WERI-Rb-1 (cell line): Measurements from ENCODE around the gene SLC25A39.
A peak's percentile ranks its signal among the peaks of the same experiment; 100 is the strongest.
"Not testable (repeated sequence)": the region's sequence is repeated elsewhere in the genome, so short reads cannot be mapped to it uniquely, and the experiment has no call there.

Experiments used
- DNase-seq: peaks from one replicate; pipeline ENCODE4 v3.0.0-alpha.2; 2020
- H3K27ac ChIP-seq: fragments of 250-450 bp; sonication (Bioruptor Pico); 2 replicates; pipeline ENCODE4 v1.5.1; 2020; ENCODE audit warnings: mild to moderate bottlenecking, moderate library complexity
- H3K27me3 ChIP-seq: fragments of 250-450 bp; sonication (Bioruptor Pico); 2 replicates; pipeline ENCODE4 v1.5.1; 2021; ENCODE audit warnings: mild to moderate bottlenecking, low read depth, moderate library complexity; ENCODE audit not compliant: insufficient read depth, severe bottlenecking
- H3K36me3 ChIP-seq: fragments of 250-450 bp; sonication (Bioruptor Pico); 2 replicates; pipeline ENCODE4 v1.5.1; 2020; ENCODE audit warnings: mild to moderate bottlenecking, moderate library complexity
- H3K4me3 ChIP-seq: 2 replicates; pipeline ENCODE4 v1.5.1; 2011; ENCODE audit warnings: low read depth, mild to moderate bottlenecking, control low read depth, low read length
- H3K9me3 ChIP-seq: fragments of 250-450 bp; sonication (Bioruptor Pico); 2 replicates; pipeline ENCODE4 v1.5.1; 2021; ENCODE audit warnings: mild to moderate bottlenecking, moderate library complexity; ENCODE audit not compliant: severe bottlenecking
- CTCF ChIP-seq: IDR thresholded peaks from 2 replicates; pipeline ENCODE4 v1.5.1; 2011; ENCODE audit warnings: low read depth, mild to moderate bottlenecking, control low read depth, inconsistent platforms, low read length

Gene SLC25A39

GRCh38 chr17:44324571-44325275 lies at the start of gene SLC25A39:
SLC25A39 (minus strand) TSS chr17:44324823; CDS start chr17:44323562, 1,261 bp downstream.
- TF ChIP-seq CTCF, result no peak
- Histone ChIP-seq H3K4me3 (peak within 1 kb of the TSS; percentile 91), H3K27me3 (no peaks in the 10 kb centered on the region), H3K27ac (peak within 1 kb of the TSS; percentile 87), H3K9me3 (peaks cover 8% of the 10 kb centered on the region), H3K36me3 (peaks cover 35% of the 10 kb centered on the region)
- peak; percentile 96 for DNase-seq

- no peaks in the 10 kb centered on the region for H3K36me3 ChIP-seq
- no peaks in the 10 kb centered on the region for H3K9me3 ChIP-seq
- H3K4me3 ChIP-seq, result no peak overlapping the region
- no peaks in the 10 kb centered on the region for H3K27me3 ChIP-seq
- DNase-seq, result no peak
- no peak for TF ChIP-seq CTCF
- H3K27ac ChIP-seq, result no peak overlapping the region
Measured at GRCh38 chr17:44372036-44372435, 47.4 kb upstream of the SLC25A39 start.

GRCh38 chr17:44369414-44370023 lies 44.9 kb upstream of the SLC25A39 start:
- H3K9me3 ChIP-seq, H3K4me3 ChIP-seq, H3K36me3 ChIP-seq, H3K27me3 ChIP-seq, DNase-seq, H3K27ac ChIP-seq: not testable (repeated sequence)

GRCh38 chr17:44368391-44369243 lies 44.0 kb upstream of the SLC25A39 start:
- not testable (repeated sequence) for H3K4me3 ChIP-seq, DNase-seq, H3K27me3 ChIP-seq

GRCh38 chr17:44367231-44367979 lies 42.8 kb upstream of the SLC25A39 start:
- TF ChIP-seq CTCF, result no peak
- no peak overlapping the region for H3K27ac ChIP-seq

More at GRCh38 chr17:44368391-44369243, 44.0 kb upstream of the SLC25A39 start:
- H3K27ac ChIP-seq, H3K9me3 ChIP-seq, H3K36me3 ChIP-seq: not testable (repeated sequence)

GRCh38 chr17:44365051-44365450 lies 40.4 kb upstream of the SLC25A39 start:
- not testable (repeated sequence) for H3K36me3 ChIP-seq, H3K27ac ChIP-seq, H3K9me3 ChIP-seq, DNase-seq, H3K27me3 ChIP-seq, H3K4me3 ChIP-seq

More at GRCh38 chr17:44367231-44367979, 42.8 kb upstream of the SLC25A39 start:
- Histone ChIP-seq H3K9me3 (no peaks in the 10 kb centered on the region), H3K27me3 (no peaks in the 10 kb centered on the region), H3K36me3 (no peaks in the 10 kb centered on the region), H3K4me3 (no peak overlapping the region)
- DNase-seq, result no peak
